Right atrium auricular region (tissue), 2 donors: Measurements from ENCODE around the gene SPIRE1. TPM values are rescaled to one million over a fixed set of nuclear protein-coding genes. Genes with fewer than 3 reads are reported as not detected.

Source experiments
- DNase-seq: peaks from one replicate; pipeline ENCODE4 v3.0.0-alpha.2; 2019; ENCODE audit warnings: low spot score
- H3K27ac ChIP-seq, 2 donors: fragments of 200-600 bp; sonication (generic); 1 replicate in 1 of 2; 2 replicates in 1 of 2; pipeline ENCODE4 v1.5.1; 2016 to 2019
- H3K27me3 ChIP-seq, 2 donors: fragments of 200-600 bp; sonication (generic); one replicate each; pipeline versions ENCODE4 v1.5.1 to v1.6.0; 2017 to 2019
- H3K36me3 ChIP-seq: fragments of 200-600 bp; sonication (generic); one replicate; pipeline ENCODE4 v1.5.1; 2016
- H3K4me1 ChIP-seq, 2 donors: fragments of 200-600 bp; sonication (generic); one replicate each; pipeline versions ENCODE4 v1.5.1 to v1.6.0; 2017 to 2019
- H3K4me3 ChIP-seq, 2 donors: fragments of 200-600 bp; sonication (generic); 1 replicate in 1 of 2; 2 replicates in 1 of 2; pipeline ENCODE4 v1.5.1; 2017 to 2019; ENCODE audit warnings: mild to moderate bottlenecking in 1 of 2, moderate library complexity in 1 of 2
- H3K9me3 ChIP-seq, 2 donors: fragments of 200-600 bp; sonication (generic); one replicate each; pipeline ENCODE4 v1.5.1; 2019
- total RNA-seq, 2 donors: library from RNA; depleted of rRNA; stranded (reverse); fragments of >200 nt; gene quantifications; one replicate each; pipeline ENCODE4 v1.1.0, GENCODE V29; 2016
- TF ChIP-seq, protein P1 (sequence below), 2 donors: fragments of 200-600 bp; sonication (generic); IDR thresholded peaks; one replicate each; pipeline ENCODE4 v1.5.1; 2019; ENCODE audit warnings: antibody characterized with exemption in 2 of 2

The SPIRE1 gene
- total RNA-seq, 2 donors from 2014 or later: 34.7 to 42.9 TPM

GRCh38 chr18:12470382-12471075, 187.4 kb downstream of the SPIRE1 start:
- no peak overlapping the region for H3K27ac ChIP-seq
- DNase-seq: no peak
- H3K4me1 ChIP-seq: peaks cover 0 to 8% of the 10 kb centered on the region in 2 donors
- TF ChIP-seq, protein P1, sequence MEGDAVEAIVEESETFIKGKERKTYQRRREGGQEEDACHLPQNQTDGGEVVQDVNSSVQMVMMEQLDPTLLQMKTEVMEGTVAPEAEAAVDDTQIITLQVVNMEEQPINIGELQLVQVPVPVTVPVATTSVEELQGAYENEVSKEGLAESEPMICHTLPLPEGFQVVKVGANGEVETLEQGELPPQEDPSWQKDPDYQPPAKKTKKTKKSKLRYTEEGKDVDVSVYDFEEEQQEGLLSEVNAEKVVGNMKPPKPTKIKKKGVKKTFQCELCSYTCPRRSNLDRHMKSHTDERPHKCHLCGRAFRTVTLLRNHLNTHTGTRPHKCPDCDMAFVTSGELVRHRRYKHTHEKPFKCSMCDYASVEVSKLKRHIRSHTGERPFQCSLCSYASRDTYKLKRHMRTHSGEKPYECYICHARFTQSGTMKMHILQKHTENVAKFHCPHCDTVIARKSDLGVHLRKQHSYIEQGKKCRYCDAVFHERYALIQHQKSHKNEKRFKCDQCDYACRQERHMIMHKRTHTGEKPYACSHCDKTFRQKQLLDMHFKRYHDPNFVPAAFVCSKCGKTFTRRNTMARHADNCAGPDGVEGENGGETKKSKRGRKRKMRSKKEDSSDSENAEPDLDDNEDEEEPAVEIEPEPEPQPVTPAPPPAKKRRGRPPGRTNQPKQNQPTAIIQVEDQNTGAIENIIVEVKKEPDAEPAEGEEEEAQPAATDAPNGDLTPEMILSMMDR (IDR thresholded peaks at IDR 0.05): no peak
- no peaks in the 10 kb centered on the region for H3K27me3 ChIP-seq
- no peaks in the 10 kb centered on the region for H3K36me3 ChIP-seq
- no peaks in the 10 kb centered on the region for H3K9me3 ChIP-seq
- no peak overlapping the region for H3K4me3 ChIP-seq

DNA sequence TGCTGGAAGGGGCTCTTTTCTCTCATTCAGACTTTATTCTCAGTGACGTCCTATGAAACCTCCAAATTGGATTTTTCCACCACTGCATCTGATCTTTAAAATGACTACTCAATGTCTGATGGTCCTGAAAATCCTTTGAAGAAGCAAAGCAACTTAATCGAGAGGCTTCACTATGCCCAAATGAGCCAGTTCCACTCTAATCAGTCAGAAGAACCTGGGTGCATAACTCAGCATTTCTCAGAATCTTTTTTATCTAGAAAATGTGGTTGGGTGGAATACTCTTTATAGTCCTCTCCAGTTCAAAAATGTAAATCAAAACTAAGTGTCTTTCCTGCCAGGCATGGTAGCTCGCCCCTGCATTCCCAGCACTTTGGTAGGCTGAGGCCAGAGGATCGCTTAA, 189.5 kb downstream of the SPIRE1 start:
- H3K4me1 ChIP-seq: peaks cover 0 to 8% of the 10 kb centered on the region in 2 donors
- no peak overlapping the region for H3K4me3 ChIP-seq
- no peak overlapping the region for H3K27ac ChIP-seq
- peaks cover 10% of the 10 kb centered on the region for H3K36me3 ChIP-seq
- no peak for DNase-seq
- no peaks in the 10 kb centered on the region for H3K27me3 ChIP-seq
- no peaks in the 10 kb centered on the region for H3K9me3 ChIP-seq
- TF ChIP-seq, protein P1 (IDR thresholded peaks at IDR 0.05): no peak

DNA sequence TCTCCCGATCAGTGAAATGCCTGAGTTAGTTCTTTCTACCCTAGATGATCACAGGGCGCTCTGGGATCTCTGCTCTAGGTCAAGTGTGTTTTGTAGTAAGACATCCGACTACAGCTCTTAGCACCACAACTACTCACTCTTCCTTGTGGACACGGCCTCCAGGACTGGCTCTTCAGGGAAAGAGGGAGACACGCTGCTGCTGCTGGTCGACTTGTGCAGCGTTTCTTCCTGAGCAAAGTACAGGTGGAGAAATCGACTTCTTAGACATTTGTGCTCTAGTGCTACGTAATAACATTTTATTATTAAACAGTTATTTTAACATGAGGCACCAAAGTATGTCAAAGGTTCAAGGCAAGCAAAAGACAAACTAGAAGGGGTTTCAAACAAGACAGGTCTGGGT, 193.2 kb downstream of the SPIRE1 start:
- Histone ChIP-seq H3K36me3 (peaks cover 30% of the 10 kb centered on the region), H3K27me3 (no peaks in the 10 kb centered on the region), H3K27ac (no peak overlapping the region), H3K4me1 (no peaks in the 10 kb centered on the region), H3K9me3 (no peaks in the 10 kb centered on the region), H3K4me3 (no peak overlapping the region)
- TF ChIP-seq, protein P1 (IDR thresholded peaks at IDR 0.05): no peak
- DNase-seq: no peak

DNA sequence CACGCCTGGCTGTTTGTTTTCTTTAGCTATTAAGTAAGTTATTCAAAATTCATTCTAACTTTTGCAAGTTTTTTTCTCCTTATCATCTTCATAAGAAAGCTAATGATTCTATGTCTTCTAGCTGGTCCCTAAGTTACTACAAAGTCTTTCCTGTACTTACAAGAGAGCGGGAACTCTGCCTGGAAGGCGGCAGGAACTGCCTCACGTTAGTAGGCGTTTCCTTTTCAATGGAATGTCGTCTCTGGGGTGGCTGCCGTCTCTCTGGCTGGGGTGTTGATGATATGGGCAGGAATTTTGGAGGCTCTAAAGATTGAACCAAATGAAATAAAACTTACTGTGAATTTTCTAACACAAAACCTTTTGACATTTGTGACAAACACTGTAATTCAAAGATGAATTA, 194.7 kb downstream of the SPIRE1 start:
- Histone ChIP-seq H3K27ac (no peak overlapping the region), H3K9me3 (no peaks in the 10 kb centered on the region), H3K36me3 (peaks cover 42% of the 10 kb centered on the region), H3K4me3 (no peak overlapping the region), H3K27me3 (no peaks in the 10 kb centered on the region), H3K4me1 (no peaks in the 10 kb centered on the region)
- no peak for DNase-seq
- TF ChIP-seq, protein P1 (IDR thresholded peaks at IDR 0.05): no peak

DNA sequence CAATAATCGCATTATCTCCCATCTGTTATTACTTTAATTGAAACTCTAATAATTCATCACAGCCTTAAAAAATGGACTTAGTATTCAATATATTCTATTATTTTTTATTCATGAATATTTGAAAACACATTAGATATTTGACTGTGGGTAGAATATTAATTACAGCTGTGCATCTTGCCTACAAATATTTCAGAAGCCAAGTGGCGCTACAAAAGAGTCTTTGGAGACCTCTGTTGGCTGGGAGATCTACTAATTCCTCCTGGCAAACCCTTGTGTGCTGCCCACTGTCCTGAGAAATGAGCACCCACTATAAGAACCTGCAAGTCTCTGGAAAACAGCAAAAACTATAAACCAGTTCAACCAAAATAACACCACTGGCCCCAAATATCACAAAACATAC, 195.7 kb downstream of the SPIRE1 start:
- peaks cover 42% of the 10 kb centered on the region for H3K36me3 ChIP-seq
- no peaks in the 10 kb centered on the region for H3K4me1 ChIP-seq
- DNase-seq: no peak
- H3K27me3 ChIP-seq: no peaks in the 10 kb centered on the region
- TF ChIP-seq, protein P1 (IDR thresholded peaks at IDR 0.05): no peak
- H3K4me3 ChIP-seq: no peak overlapping the region
- no peaks in the 10 kb centered on the region for H3K9me3 ChIP-seq
- no peak overlapping the region for H3K27ac ChIP-seq

DNA sequence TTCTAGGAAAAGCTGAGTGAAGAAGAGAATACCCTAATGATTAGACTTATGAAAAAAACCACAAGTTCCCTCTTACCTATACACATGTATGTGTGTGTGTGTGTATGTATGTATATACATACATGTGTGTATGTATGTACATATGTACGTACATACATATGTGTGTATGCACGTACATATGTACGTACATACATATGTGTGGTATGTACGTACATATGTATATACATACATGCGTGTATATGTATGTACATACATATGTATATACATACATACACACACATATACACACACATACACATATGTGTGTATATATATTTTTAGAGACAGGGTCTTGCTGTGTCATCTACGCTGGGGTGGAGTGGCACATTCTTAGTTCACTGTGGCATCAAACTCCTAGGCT, 196.6 kb downstream of the SPIRE1 start:
- TF ChIP-seq, protein P1 (IDR thresholded peaks at IDR 0.05): no peak
- no peak overlapping the region for H3K4me3 ChIP-seq
- no peaks in the 10 kb centered on the region for H3K4me1 ChIP-seq
- H3K27me3 ChIP-seq: no peaks in the 10 kb centered on the region
- no peak overlapping the region for H3K27ac ChIP-seq
- DNase-seq: no peak
- no peaks in the 10 kb centered on the region for H3K9me3 ChIP-seq
- H3K36me3 ChIP-seq: peaks cover 42% of the 10 kb centered on the region
